HG03520 (cell line): ENCODE results near the gene EDARADD.
"Not testable (repeated sequence)": the region's sequence is repeated elsewhere in the genome, so short reads cannot be mapped to it uniquely, and the experiment has no call there.

Experiments
- ATAC-seq: cut with Tn5 transposase; IDR thresholded peaks from one replicate; pipeline ENCODE4 v1.9.1; 2021; ENCODE audit warnings: mild to moderate bottlenecking, moderate library complexity; ENCODE audit not compliant: unreplicated experiment

The EDARADD gene

GRCh38 chr1:236393681-236394481, at the start of gene EDARADD:
TSS of gene EDARADD (plus strand) at chr1:236394286. CDS start at chr1:236394445, 159 bp downstream.
- ATAC-seq, result no peak

GRCh38 chr1:236345728-236346127, 48.4 kb upstream of the EDARADD start:
- ATAC-seq, result no peak

GRCh38 chr1:236348071-236348470, 46.0 kb upstream of the EDARADD start:
- no peak for ATAC-seq

DNA sequence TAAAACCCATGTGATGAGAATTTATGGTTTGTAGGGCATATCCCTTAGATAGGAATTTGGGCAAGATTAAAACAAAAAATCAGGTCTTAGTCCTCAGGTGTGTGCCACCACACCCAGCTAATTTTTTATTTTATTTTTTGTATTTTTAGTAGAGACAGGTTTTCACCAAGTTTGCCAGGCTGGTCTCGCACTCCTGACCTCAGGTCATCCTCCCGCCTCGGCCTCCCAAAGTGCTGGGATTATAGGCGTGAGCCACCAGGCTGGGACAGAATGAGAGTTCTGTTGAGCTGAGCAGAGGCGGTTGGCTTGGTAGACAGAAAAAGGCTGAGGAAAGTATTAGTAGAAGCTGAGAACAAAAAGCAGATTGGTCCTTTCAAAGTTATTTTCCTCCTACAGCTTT, 43.8 kb upstream of the EDARADD start:
- ATAC-seq, result no peak

- no peak for ATAC-seq
Observed at GRCh38 chr1:236351875-236352573, 42.1 kb upstream of the EDARADD start.

DNA sequence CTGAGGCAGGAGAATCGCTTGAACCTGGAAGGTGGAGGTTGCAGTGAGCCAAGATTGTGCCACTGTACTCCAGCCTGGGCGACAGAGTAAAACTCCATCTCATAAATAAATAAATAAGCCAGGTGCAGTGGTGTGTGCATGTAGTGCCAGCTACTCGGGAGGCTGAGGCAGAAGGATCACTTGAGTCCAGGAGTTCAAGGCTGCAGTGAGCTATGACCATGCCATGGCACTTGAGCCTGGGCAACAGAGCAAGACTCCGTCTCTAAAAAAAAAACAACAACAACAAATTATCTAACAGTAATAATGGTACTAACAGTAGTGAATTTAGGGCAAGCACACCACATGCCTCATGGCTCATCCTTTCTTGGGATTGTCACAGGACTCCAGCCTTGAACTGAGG, 41.3 kb upstream of the EDARADD start:
- ATAC-seq, result not testable (repeated sequence)

DNA sequence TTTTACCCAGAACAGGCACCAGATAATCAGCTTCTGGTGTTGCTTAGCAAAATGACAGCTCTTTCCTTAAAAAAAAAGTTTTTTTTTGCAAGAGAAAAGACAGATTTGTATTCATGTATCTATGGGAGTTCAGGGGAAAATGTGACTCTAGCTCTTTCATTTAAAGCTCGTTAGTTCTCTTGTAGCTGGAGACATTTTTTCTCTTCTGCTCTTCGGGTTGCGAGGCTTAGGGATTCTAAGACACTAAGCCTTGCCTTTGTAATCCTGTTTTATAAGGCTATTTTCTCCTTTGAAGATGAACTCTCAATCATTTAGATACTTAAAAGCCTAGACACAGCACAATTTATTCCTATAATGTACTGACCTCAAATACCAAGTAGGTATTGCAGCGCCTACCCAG, 40.3 kb upstream of the EDARADD start:
- ATAC-seq, result no peak

DNA sequence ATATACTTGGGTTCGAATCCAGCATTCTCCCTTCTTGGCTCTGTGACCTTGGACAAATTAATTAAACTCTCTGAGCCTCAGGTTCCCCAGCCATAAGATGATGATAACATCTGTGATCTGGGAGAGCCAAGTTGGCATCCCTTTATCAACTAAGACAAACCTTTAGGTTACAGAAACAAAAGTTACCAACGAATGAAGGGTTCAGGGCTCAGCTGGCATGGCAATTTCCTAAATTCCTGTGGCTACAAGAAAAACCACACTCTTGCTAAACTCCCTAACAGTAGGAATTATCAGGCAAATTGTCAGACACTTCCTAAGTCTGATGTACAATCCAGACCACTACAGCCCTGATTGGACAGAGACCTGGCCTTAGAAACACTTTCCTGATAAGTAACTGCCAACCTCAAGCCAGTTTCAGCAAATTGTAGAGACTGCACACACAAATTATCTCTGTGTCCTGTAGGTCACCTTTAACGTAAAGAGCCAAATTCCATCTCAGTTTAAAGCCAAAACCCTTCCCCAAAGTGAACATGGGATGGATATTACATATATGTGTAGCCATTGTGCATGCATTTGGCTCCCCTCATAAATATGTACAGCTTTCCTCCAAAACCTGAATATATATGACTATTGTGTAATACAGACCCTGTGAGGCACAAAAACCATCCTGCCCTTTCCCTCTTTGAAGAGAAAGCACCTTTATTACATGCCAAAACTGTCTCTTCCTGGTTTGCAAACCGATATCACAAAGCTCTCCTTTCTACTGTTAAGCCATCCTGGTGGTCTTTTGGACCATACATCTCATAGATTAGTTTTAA, 39.5 kb upstream of the EDARADD start:
- no peak for ATAC-seq

- no peak for ATAC-seq
Observed at GRCh38 chr1:236356141-236356540, 37.9 kb upstream of the EDARADD start.

DNA sequence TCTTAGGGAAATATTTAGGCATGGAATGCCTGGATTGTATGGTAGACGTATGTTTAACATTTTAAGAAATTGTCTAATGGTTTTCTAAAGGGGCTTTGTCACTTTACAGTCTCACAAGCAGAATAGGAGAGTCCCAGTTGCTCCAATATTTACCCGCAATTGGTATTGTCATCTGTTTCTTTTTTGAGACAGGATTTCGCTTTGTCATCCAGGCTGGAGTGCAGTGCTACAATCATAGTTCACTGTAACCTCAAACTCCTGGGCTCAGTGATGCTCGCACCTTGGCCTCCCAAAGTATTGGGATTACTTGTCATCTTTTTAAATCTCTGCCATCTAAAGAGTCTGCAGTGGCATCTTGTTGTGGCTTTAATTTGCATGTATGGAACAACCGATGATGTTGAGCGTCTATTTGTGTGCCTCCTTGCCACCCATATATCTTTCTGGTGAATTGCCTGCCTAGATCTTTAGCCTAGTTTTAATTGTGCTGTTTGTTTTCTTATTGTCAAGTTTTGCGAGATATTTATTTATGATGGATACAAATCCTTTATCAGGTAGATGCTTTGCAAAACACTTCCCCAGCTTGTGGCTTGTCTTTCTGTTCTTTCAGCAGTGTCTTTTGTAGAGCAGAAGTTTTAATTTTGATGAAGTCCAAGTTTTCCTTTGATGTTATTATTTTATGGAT, 32.0 kb upstream of the EDARADD start:
- no peak for ATAC-seq

GRCh38 chr1:236363237-236363636, 30.8 kb upstream of the EDARADD start:
- ATAC-seq, result no peak

- ATAC-seq, result no peak
Observed at GRCh38 chr1:236365999-236366570, 28.0 kb upstream of the EDARADD start.

- not testable (repeated sequence) for ATAC-seq
Observed at GRCh38 chr1:236366681-236367080, 27.4 kb upstream of the EDARADD start.

- ATAC-seq, result no peak
Observed at GRCh38 chr1:236370420-236370819, 23.7 kb upstream of the EDARADD start.

- ATAC-seq, result no peak
Observed at GRCh38 chr1:236371083-236371482, 23.0 kb upstream of the EDARADD start.

DNA sequence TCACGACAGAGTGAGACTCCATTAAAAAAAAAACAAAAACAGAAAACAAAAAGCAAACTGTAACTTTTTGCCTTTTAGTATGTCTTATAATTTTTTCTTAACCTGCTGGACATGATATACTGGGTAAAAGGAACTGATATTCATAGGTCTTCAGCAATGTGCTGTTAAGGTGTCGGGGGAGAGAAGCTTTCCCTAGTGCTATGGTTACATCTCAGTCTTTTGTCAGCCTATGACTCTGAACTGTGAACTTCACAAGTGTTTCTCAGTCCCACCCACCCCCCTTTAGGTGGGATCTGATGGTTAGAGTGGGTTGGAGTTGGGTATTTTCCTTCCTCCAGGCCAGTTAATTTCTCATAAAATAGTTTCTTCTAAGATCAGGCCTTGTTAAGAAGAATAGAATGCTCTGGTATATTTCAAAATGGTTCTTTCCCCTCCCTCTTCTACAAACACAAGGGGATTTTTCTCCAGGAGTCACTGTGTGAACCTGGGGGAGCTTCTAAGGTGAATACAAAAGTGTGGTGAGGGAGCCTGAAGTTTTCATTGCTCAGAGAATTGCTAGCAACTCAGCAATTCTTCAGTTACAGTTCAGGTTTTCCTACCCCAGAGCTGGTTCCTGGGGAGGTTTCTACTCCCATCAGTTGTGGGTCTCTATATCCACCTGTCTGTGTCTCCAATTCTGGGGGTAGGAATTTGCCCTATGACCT, 16.1 kb upstream of the EDARADD start:
- no peak for ATAC-seq

DNA sequence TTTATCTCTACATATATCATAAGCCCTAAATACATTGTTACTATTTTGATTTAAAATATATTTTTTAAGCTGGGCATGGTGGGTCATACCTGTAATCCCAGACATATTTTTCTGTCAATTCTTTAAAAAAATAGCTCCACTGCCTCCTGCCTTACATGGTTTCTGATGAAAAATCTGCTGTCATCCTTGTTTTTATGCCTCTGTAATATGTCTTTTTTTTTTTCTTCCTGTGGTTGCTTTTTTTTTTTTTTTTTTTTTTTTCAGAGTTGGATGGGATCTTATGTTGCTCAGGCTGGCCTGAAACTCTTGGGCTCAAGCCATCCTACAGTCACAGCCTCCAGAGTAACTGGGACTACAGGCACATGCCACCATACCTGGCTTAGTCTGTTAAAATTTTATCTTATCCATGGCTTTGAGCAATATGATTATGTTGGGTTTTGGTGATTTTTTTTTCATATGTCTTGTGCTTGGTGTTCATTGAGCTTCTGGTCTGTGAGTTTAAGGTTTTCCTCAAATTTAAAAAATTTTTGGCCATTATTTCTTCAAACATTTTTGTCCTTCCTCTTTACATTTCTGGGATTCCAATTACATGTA, 12.4 kb upstream of the EDARADD start:
- ATAC-seq, result no peak

- ATAC-seq, result no peak
Observed at GRCh38 chr1:236388332-236388731, 5.8 kb upstream of the EDARADD start.

- no peak for ATAC-seq
Observed at GRCh38 chr1:236389253-236389652, 4.8 kb upstream of the EDARADD start.

GRCh38 chr1:236391008-236391407, 3.1 kb upstream of the EDARADD start:
- ATAC-seq, result no peak
